HCT116 (cell line): ENCODE measurements around the gene SYN1. TPM values are rescaled to one million over a fixed set of nuclear protein-coding genes. Genes with fewer than 3 reads are reported as not detected.

ENCODE experiments used
- ATAC-seq: fragments of 200-7000 bp; cut with Tn5 transposase; 2 replicates; pipeline ENCODE4 v1.9.1; 2020; ENCODE audit warnings: mild to moderate bottlenecking, moderate library complexity
- BruUV-seq: library from RNA; stranded (reverse); fragments of 400-500 nt; replicated peaks from 2 replicates; lab custom pipeline; 2021; lab: Mats Ljungman, UMichigan
- CTCF ChIA-PET: fragments of 300-600 bp; sonication (Branson Sonifier 250); formaldehyde crosslinking; loops from one replicate; lab custom pipeline; 2021; ENCODE audit warnings: antibody characterized with exemption; lab: Charles Lee
- POLR2A ChIA-PET: fragments of 300-600, 350-600 bp; sonication (Branson Sonifier 250); formaldehyde crosslinking; loops from one replicate; lab custom pipeline; 2021; ENCODE audit warnings: antibody characterized with exemption; lab: Charles Lee
- RAD21 ChIA-PET, 2 experiments: fragments of 300-600 bp; sonication (Branson Sonifier 250); formaldehyde crosslinking; loops; one replicate each; lab custom pipeline; 2023; ENCODE audit warnings: low total read pairs in 2 of 2; ENCODE audit not compliant: uncharacterized antibody in 2 of 2, unreplicated experiment in 2 of 2, low non-redundant PET in 1 of 2; lab: Charles Lee
- DNase-seq: peaks from one replicate; pipeline ENCODE4 v3.0.0-alpha.2; 2010; ENCODE audit warnings: low read depth, low spot score
- H2AFZ ChIP-seq: fragments of 200-600 bp; shearing (Covaris generic), sonication (generic); 2 replicates; pipeline ENCODE4 v1.6.1; 2017; ENCODE audit warnings: low read depth, mixed run types, mixed read lengths, antibody characterized with exemption, low read length; ENCODE audit not compliant: poor library complexity, severe bottlenecking
- H3K27ac ChIP-seq: 2 replicates; pipeline ENCODE4 v1.5.1; 2012; ENCODE audit warnings: low read depth, low read length
- H3K27me3 ChIP-seq: fragments of 200-600 bp; sonication (generic); 2 replicates; pipeline ENCODE4 v1.6.1; 2016; ENCODE audit warnings: mixed run types, low read length, mixed read lengths; ENCODE audit not compliant: insufficient read depth
- H3K36me3 ChIP-seq, 2 experiments: fragments of 200-500 bp in 1 of 2; fragments of 200-600 bp in 1 of 2; sonication (Bioruptor generic) in 1 of 2; sonication (generic) in 1 of 2; 2 replicates each; pipeline versions ENCODE4 v1.5.1 to v1.6.1; 2014 to 2016; ENCODE audit warnings: low read length in 2 of 2, inconsistent platforms in 1 of 2, mixed read lengths in 1 of 2, mixed run types in 1 of 2; ENCODE audit not compliant: insufficient read depth in 2 of 2, control insufficient read depth in 1 of 2
- H3K4me1 ChIP-seq, 2 experiments: fragments of 200-600 bp in 1 of 2; sonication (generic) in 1 of 2; 2 replicates each; pipeline versions ENCODE4 v1.5.1 to v1.6.1; 2012 to 2017; ENCODE audit warnings: low read length in 2 of 2, inconsistent platforms in 1 of 2, mild to moderate bottlenecking in 1 of 2, mixed read lengths in 1 of 2, mixed run types in 1 of 2, moderate library complexity in 1 of 2; ENCODE audit not compliant: insufficient read depth in 2 of 2, control insufficient read depth in 1 of 2
- H3K4me2 ChIP-seq: fragments of 200-600 bp; sonication (generic); 2 replicates; pipeline ENCODE4 v1.6.1; 2017; ENCODE audit warnings: mixed run types, low read length, mixed read lengths
- H3K4me3 ChIP-seq, 2 experiments: fragments of 200-600 bp in 1 of 2; sonication (generic) in 1 of 2; replicated peaks in 1 of 2; 2 replicates each; pipeline ENCODE4 v1.5.1; 2011 to 2016; ENCODE audit warnings: low read length in 2 of 2, control low read depth in 1 of 2, low read depth in 1 of 2, mild to moderate bottlenecking in 1 of 2, mixed read lengths in 1 of 2, mixed run types in 1 of 2
- H3K79me2 ChIP-seq: fragments of 200-600 bp; sonication (generic); 2 replicates; pipeline ENCODE4 v1.6.1; 2017; ENCODE audit warnings: mild to moderate bottlenecking, mixed run types, low read length, moderate library complexity, mixed read lengths; ENCODE audit not compliant: insufficient read depth
- H3K9ac ChIP-seq: fragments of 200-600 bp; sonication (generic); 2 replicates; pipeline ENCODE4 v1.6.1; 2016; ENCODE audit warnings: low read length, mixed read lengths
- H3K9me2 ChIP-seq: fragments of 200-600 bp; sonication (generic), shearing (Covaris generic); 2 replicates; pipeline ENCODE4 v1.6.1; 2017; ENCODE audit warnings: mixed run types, mild to moderate bottlenecking, moderate library complexity; ENCODE audit not compliant: insufficient read depth
- H3K9me3 ChIP-seq, 2 experiments: fragments of 200-500 bp in 1 of 2; fragments of 200-600 bp in 1 of 2; sonication (Bioruptor generic) in 1 of 2; sonication (generic) in 1 of 2; 2 replicates each; pipeline ENCODE4 v1.6.1; 2014 to 2017; ENCODE audit warnings: low read length in 2 of 2, mixed read lengths in 2 of 2, inconsistent platforms in 1 of 2, low read depth in 1 of 2, mild to moderate bottlenecking in 1 of 2, mixed run types in 1 of 2, moderate library complexity in 1 of 2; ENCODE audit not compliant: control insufficient read depth in 1 of 2, insufficient read depth in 1 of 2
- H4K20me1 ChIP-seq: fragments of 200-600 bp; sonication (generic), shearing (Covaris generic); 2 replicates; pipeline ENCODE4 v1.6.1; 2017; ENCODE audit warnings: mixed run types, mild to moderate bottlenecking, moderate library complexity; ENCODE audit not compliant: insufficient read depth
- CEBPB ChIP-seq: IDR thresholded peaks from 2 replicates; pipeline ENCODE4 v1.6.1; 2012; ENCODE audit warnings: low read depth
- EGR1 ChIP-seq: IDR thresholded peaks from 2 replicates; pipeline ENCODE4 v1.6.1; 2012; ENCODE audit warnings: low read depth
- ELF1 ChIP-seq: IDR thresholded peaks from 2 replicates; pipeline ENCODE4 v1.6.1; 2012; ENCODE audit warnings: low read depth, borderline replicate concordance
- EZH2phosphoT487 ChIP-seq: fragments of 200-600 bp; IDR thresholded peaks from 2 replicates; pipeline ENCODE4 v1.6.1; 2018; ENCODE audit warnings: antibody characterized with exemption, borderline replicate concordance
- FOSL1 ChIP-seq: IDR thresholded peaks from 2 replicates; pipeline ENCODE4 v1.6.1; 2012; ENCODE audit warnings: low read depth
- POLR2A ChIP-seq: IDR thresholded peaks from 2 replicates; pipeline ENCODE4 v1.7.0; 2011; ENCODE audit warnings: borderline replicate concordance; ENCODE audit not compliant: insufficient read depth, insufficient read length; ENCODE audit errors: extremely low read depth
- POLR2AphosphoS5 ChIP-seq: IDR thresholded peaks from 2 replicates; pipeline ENCODE4 v1.6.1; 2011; ENCODE audit warnings: mild to moderate bottlenecking, low read depth, low read length, moderate library complexity
- RAD21 ChIP-seq: IDR thresholded peaks from 2 replicates; pipeline ENCODE4 v1.6.1; 2012; ENCODE audit warnings: low read depth, mild to moderate bottlenecking
- SIN3A ChIP-seq: IDR thresholded peaks from 2 replicates; pipeline ENCODE4 v1.6.1; 2012; ENCODE audit warnings: low read depth
- SP1 ChIP-seq: IDR thresholded peaks from 2 replicates; pipeline ENCODE4 v1.6.1; 2012; ENCODE audit warnings: low read depth
- YY1 ChIP-seq: IDR thresholded peaks from 2 replicates; pipeline ENCODE4 v1.6.1; 2011; ENCODE audit warnings: low read length, low read depth, moderate library complexity, mild to moderate bottlenecking; ENCODE audit not compliant: insufficient replicate concordance; ENCODE audit errors: extremely low read depth
- ZFX ChIP-seq: fragments of 450-650 bp; IDR thresholded peaks from 2 replicates; pipeline ENCODE4 v1.6.1; 2017
- ZNF274 ChIP-seq: fragments of 200-500 bp; sonication (Bioruptor generic); IDR thresholded peaks from 2 replicates; pipeline ENCODE4 v1.6.1; 2014; ENCODE audit warnings: mild to moderate bottlenecking, low read depth, low read length, inconsistent platforms
- intact Hi-C: fragments of 100-400 bp; cut with micrococcal nuclease; formaldehyde crosslinking; loops from 2 replicates; pipeline ENCODE4 v1.10.0; 2022
- total RNA-seq: library from RNA; stranded (reverse); gene quantifications from one replicate; pipeline ENCODE4 v1.2.1, GENCODE V29; 2021; ENCODE audit not compliant: unreplicated experiment
- TF ChIP-seq, protein P1 (sequence below): IDR thresholded peaks from 2 replicates; pipeline ENCODE4 v1.6.1; 2012
- TF ChIP-seq, protein P2 (sequence below): IDR thresholded peaks from 2 replicates; pipeline ENCODE4 v1.6.1; 2011; ENCODE audit warnings: mild to moderate bottlenecking, low read length, moderate library complexity; ENCODE audit not compliant: insufficient replicate concordance; ENCODE audit errors: extremely low read depth
- TF ChIP-seq, protein P3 (sequence below): IDR thresholded peaks from 2 replicates; pipeline ENCODE4 v1.6.1; 2012; ENCODE audit warnings: low read depth

Gene SYN1
- total RNA-seq, 1 experiment from 2014 or later: 0.86 TPM

DNA sequence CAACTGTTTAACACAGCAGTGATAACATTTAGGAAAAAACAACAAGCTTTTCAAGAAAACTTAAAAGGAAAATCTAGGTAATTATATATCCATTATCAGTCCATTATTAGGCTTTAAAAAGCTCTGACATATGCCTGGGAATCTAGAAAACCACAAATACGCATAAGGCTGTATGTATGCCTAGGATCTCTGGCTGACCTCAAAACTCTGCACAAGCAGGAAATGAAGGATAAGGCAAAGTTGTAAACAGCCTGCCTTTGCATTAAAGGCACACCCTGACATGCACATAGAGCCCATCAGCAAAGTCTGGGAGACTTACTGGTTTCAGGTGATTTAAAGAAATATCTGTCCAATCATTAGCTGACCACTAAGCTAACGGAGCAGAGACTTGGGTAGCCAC lies 23.4 kb downstream of the SYN1 start:
- H3K9ac ChIP-seq: no peak overlapping the region
- ChIA-PET RAD21 (no interaction called here), CTCF (no interaction called here), POLR2A (no interaction called here)
- H3K9me2 ChIP-seq: no peaks in the 10 kb centered on the region
- H3K27me3 ChIP-seq: no peaks in the 10 kb centered on the region
- no peak overlapping the region for H3K4me3 ChIP-seq
- TF ChIP-seq, protein P1, sequence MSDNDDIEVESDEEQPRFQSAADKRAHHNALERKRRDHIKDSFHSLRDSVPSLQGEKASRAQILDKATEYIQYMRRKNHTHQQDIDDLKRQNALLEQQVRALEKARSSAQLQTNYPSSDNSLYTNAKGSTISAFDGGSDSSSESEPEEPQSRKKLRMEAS: no peak
- TF ChIP-seq RAD21: no peak
- TF ChIP-seq CEBPB: no peak
- TF ChIP-seq SIN3A: no peak
- TF ChIP-seq ZFX: no peak
- TF ChIP-seq, protein P2, sequence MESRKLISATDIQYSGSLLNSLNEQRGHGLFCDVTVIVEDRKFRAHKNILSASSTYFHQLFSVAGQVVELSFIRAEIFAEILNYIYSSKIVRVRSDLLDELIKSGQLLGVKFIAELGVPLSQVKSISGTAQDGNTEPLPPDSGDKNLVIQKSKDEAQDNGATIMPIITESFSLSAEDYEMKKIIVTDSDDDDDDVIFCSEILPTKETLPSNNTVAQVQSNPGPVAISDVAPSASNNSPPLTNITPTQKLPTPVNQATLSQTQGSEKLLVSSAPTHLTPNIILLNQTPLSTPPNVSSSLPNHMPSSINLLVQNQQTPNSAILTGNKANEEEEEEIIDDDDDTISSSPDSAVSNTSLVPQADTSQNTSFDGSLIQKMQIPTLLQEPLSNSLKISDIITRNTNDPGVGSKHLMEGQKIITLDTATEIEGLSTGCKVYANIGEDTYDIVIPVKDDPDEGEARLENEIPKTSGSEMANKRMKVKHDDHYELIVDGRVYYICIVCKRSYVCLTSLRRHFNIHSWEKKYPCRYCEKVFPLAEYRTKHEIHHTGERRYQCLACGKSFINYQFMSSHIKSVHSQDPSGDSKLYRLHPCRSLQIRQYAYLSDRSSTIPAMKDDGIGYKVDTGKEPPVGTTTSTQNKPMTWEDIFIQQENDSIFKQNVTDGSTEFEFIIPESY: no peak
- TF ChIP-seq FOSL1: no peak
- no peak for TF ChIP-seq EZH2phosphoT487
- TF ChIP-seq POLR2AphosphoS5: no peak
- TF ChIP-seq, protein P3, sequence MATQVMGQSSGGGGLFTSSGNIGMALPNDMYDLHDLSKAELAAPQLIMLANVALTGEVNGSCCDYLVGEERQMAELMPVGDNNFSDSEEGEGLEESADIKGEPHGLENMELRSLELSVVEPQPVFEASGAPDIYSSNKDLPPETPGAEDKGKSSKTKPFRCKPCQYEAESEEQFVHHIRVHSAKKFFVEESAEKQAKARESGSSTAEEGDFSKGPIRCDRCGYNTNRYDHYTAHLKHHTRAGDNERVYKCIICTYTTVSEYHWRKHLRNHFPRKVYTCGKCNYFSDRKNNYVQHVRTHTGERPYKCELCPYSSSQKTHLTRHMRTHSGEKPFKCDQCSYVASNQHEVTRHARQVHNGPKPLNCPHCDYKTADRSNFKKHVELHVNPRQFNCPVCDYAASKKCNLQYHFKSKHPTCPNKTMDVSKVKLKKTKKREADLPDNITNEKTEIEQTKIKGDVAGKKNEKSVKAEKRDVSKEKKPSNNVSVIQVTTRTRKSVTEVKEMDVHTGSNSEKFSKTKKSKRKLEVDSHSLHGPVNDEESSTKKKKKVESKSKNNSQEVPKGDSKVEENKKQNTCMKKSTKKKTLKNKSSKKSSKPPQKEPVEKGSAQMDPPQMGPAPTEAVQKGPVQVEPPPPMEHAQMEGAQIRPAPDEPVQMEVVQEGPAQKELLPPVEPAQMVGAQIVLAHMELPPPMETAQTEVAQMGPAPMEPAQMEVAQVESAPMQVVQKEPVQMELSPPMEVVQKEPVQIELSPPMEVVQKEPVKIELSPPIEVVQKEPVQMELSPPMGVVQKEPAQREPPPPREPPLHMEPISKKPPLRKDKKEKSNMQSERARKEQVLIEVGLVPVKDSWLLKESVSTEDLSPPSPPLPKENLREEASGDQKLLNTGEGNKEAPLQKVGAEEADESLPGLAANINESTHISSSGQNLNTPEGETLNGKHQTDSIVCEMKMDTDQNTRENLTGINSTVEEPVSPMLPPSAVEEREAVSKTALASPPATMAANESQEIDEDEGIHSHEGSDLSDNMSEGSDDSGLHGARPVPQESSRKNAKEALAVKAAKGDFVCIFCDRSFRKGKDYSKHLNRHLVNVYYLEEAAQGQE: no peak
- no peak for TF ChIP-seq SP1
- no peak for TF ChIP-seq YY1
- no peak for TF ChIP-seq POLR2A
- TF ChIP-seq EGR1: no peak
- TF ChIP-seq ELF1: no peak
- TF ChIP-seq ZNF274: no peak
- no peaks in the 10 kb centered on the region for H3K4me1 ChIP-seq
- no peak overlapping the region for H2AFZ ChIP-seq
- no peaks in the 10 kb centered on the region for H4K20me1 ChIP-seq
- ATAC-seq (no peak), DNase-seq (no peak)
- no peaks in the 10 kb centered on the region for H3K79me2 ChIP-seq
- H3K4me2 ChIP-seq: no peak overlapping the region
- no peaks in the 10 kb centered on the region for H3K9me3 ChIP-seq
- BruUV-seq: no TSS peak
- H3K27ac ChIP-seq: no peak overlapping the region
- intact Hi-C loops: no loop called here
- no peaks in the 10 kb centered on the region for H3K36me3 ChIP-seq
